ENCODE measurements around the gene KPNB1. TPM values are rescaled to one million over a fixed set of nuclear protein-coding genes. Genes with fewer than 3 reads are reported as not detected.

The KPNB1 gene
- polyA plus RNA-seq, 1 donor (not counting 4 experiments of a cell fraction or from before 2014, with no cell fraction given), result 220 TPM

- TF ChIP-seq CTCF (optimal IDR thresholded peaks at IDR 0.05 in 1 of 3, IDR thresholded peaks at IDR 0.05 in 1 of 3, conservative IDR thresholded peaks at IDR 0.05 in 1 of 3; ENCODE audit: extremely low read depth in 1 of 3, insufficient read depth in 2 of 3, low read length in 3 of 3) (no peak), EZH2 (IDR thresholded peaks at IDR 0.05; ENCODE audit: low read length) (no peak)
- no peaks in the 10 kb centered on the region for H3K9me3 ChIP-seq (ENCODE audit: control insufficient read depth, low read depth, low read length)
- no peaks in the 10 kb centered on the region for H3K27me3 ChIP-seq (ENCODE audit: control insufficient read depth, extremely low read depth, insufficient read depth, low read length)
- no peaks in the 10 kb centered on the region for H3K36me3 ChIP-seq (ENCODE audit: control insufficient read depth in 2 of 2, extremely low read depth in 1 of 2, insufficient read depth in 2 of 2, low read length in 2 of 2)
- no peak overlapping the region for H2AFZ ChIP-seq (ENCODE audit: control insufficient read depth, low read length)
- no peak overlapping the region for H3K4me2 ChIP-seq (ENCODE audit: control insufficient read depth, extremely low read depth, insufficient read depth, low read depth, low read length)
- H3K27ac ChIP-seq (ENCODE audit: control insufficient read depth, insufficient read depth, low read length), result no peak overlapping the region
- H3K9ac ChIP-seq (ENCODE audit: control insufficient read depth, extremely low read depth, insufficient read depth, low read length), result no peak overlapping the region
- FAIRE-seq, result no peak
- H4K20me1 ChIP-seq (ENCODE audit: control insufficient read depth, extremely low read depth, insufficient read depth, low read length), result no peaks in the 10 kb centered on the region
- DNase-seq (ENCODE audit: low read depth, low spot score), result no peak
- dilution Hi-C loops (cut with MboI; ENCODE audit: extremely low pct_ligation_motif_present, low sequenced_read_pairs), result no loop called here
- H3K79me2 ChIP-seq (ENCODE audit: control insufficient read depth, insufficient read depth, low read length), result no peaks in the 10 kb centered on the region
- H3K9me1 ChIP-seq (ENCODE audit: control insufficient read depth, extremely low read depth, insufficient read depth, low read length), result no peaks in the 10 kb centered on the region
- peaks cover 5% of the 10 kb centered on the region for H3K4me1 ChIP-seq (ENCODE audit: control insufficient read depth, extremely low read depth, insufficient read depth, low read length)
- H3K4me3 ChIP-seq (ENCODE audit: control insufficient read depth in 2 of 3, extremely low read depth in 1 of 3, insufficient read depth in 2 of 3, low read depth in 1 of 3, low read length in 3 of 3), result no peak overlapping the region
Measured at GRCh38 chr17:47638903-47639302, 10.8 kb upstream of the KPNB1 start.

GRCh38 chr17:47640076-47640475 is 9.6 kb upstream of the KPNB1 start:
- Histone ChIP-seq H3K36me3 (ENCODE audit: control insufficient read depth in 2 of 2, extremely low read depth in 1 of 2, insufficient read depth in 2 of 2, low read length in 2 of 2) (no peaks in the 10 kb centered on the region), H4K20me1 (ENCODE audit: control insufficient read depth, extremely low read depth, insufficient read depth, low read length) (no peaks in the 10 kb centered on the region), H3K27me3 (ENCODE audit: control insufficient read depth, extremely low read depth, insufficient read depth, low read length) (no peaks in the 10 kb centered on the region), H3K4me3 (ENCODE audit: control insufficient read depth in 2 of 3, extremely low read depth in 1 of 3, insufficient read depth in 2 of 3, low read depth in 1 of 3, low read length in 3 of 3) (no peak overlapping the region), H3K79me2 (ENCODE audit: control insufficient read depth, insufficient read depth, low read length) (no peaks in the 10 kb centered on the region), H3K9ac (ENCODE audit: control insufficient read depth, extremely low read depth, insufficient read depth, low read length) (no peak overlapping the region), H3K4me1 (ENCODE audit: control insufficient read depth, extremely low read depth, insufficient read depth, low read length) (peaks cover 2% of the 10 kb centered on the region), H3K9me1 (ENCODE audit: control insufficient read depth, extremely low read depth, insufficient read depth, low read length) (no peaks in the 10 kb centered on the region), H3K4me2 (ENCODE audit: control insufficient read depth, extremely low read depth, insufficient read depth, low read depth, low read length) (no peak overlapping the region), H3K9me3 (ENCODE audit: control insufficient read depth, low read depth, low read length) (no peaks in the 10 kb centered on the region), H3K27ac (ENCODE audit: control insufficient read depth, insufficient read depth, low read length) (no peak overlapping the region), H2AFZ (ENCODE audit: control insufficient read depth, low read length) (no peak overlapping the region)
- TF ChIP-seq EZH2 (IDR thresholded peaks at IDR 0.05; ENCODE audit: low read length), result no peak
- TF ChIP-seq CTCF (optimal IDR thresholded peaks at IDR 0.05 in 1 of 3, IDR thresholded peaks at IDR 0.05 in 1 of 3, conservative IDR thresholded peaks at IDR 0.05 in 1 of 3; ENCODE audit: extremely low read depth in 1 of 3, insufficient read depth in 2 of 3, low read length in 3 of 3), result no peak
- dilution Hi-C loops (cut with MboI; ENCODE audit: extremely low pct_ligation_motif_present, low sequenced_read_pairs), result no loop called here
- no peak for DNase-seq (ENCODE audit: low read depth, low spot score)
- FAIRE-seq, result no peak

All from keratinocyte (primary cell).